AG09309 (cell line): ENCODE data around the gene ZNF79.

Experiments used
- DNase-seq: peaks from one replicate; pipeline ENCODE4 v3.0.0-alpha.2; 2010; ENCODE audit warnings: low read depth
- H3K4me3 ChIP-seq: 2 replicates; pipeline ENCODE4 v1.5.1; 2011; ENCODE audit warnings: mild to moderate bottlenecking, low read depth, low read length, moderate library complexity; ENCODE audit not compliant: control insufficient read depth
- CTCF ChIP-seq: IDR thresholded peaks from 2 replicates; pipeline ENCODE4 v1.5.1; 2011; ENCODE audit warnings: mild to moderate bottlenecking, low read depth, low read length, inconsistent platforms; ENCODE audit not compliant: insufficient read depth, control insufficient read depth; ENCODE audit errors: missing control alignments

ZNF79 gene

GRCh38 chr9:127392976-127393375, 31.2 kb upstream of the ZNF79 start:
- TF ChIP-seq CTCF, result no peak
- H3K4me3 ChIP-seq, result no peak overlapping the region
- DNase-seq, result no peak

- no peak overlapping the region for H3K4me3 ChIP-seq
- TF ChIP-seq CTCF, result peak; percentile 37
- DNase-seq, result no peak
Observed at GRCh38 chr9:127393645-127394044, 30.5 kb upstream of the ZNF79 start.

GRCh38 chr9:127395497-127396252, 28.5 kb upstream of the ZNF79 start:
- DNase-seq, result no peak
- no peak overlapping the region for H3K4me3 ChIP-seq
- TF ChIP-seq CTCF, result no peak

GRCh38 chr9:127396253-127396807, 27.9 kb upstream of the ZNF79 start:
- TF ChIP-seq CTCF, result no peak
- DNase-seq, result no peak

GRCh38 chr9:127396808-127397645, 27.2 kb upstream of the ZNF79 start, which contains the start of gene SLC2A8:
SLC2A8 (plus strand) TSS chr9:127397169; CDS start chr9:127397231, 62 bp downstream.
- peak within 1 kb of the TSS; percentile 59 for H3K4me3 ChIP-seq
- TF ChIP-seq CTCF, result peak; percentile 4
- DNase-seq, result peak; percentile 86

More at GRCh38 chr9:127396253-127396807, 27.9 kb upstream of the ZNF79 start:
- H3K4me3 ChIP-seq, result peak overlapping the region; percentile 3

GRCh38 chr9:127397646-127398274, 26.4 kb upstream of the ZNF79 start:
- peak overlapping the region; percentile 59 for H3K4me3 ChIP-seq
- peak; percentile 48 for TF ChIP-seq CTCF
- no peak for DNase-seq
